Lower lobe of right lung (tissue), 2 donors: Measurements from ENCODE around the gene CORO2B. TPM values are rescaled to one million over a fixed set of nuclear protein-coding genes. Genes with fewer than 3 reads are reported as not detected.

Experiments used
- ATAC-seq, 2 donors: fragments of 200-7000 bp; cut with Tn5 transposase; one replicate each; pipeline ENCODE4 v1.9.1; 2020 to 2022; ENCODE audit warnings: mild to moderate bottlenecking in 2 of 2, moderate library complexity in 2 of 2
- DNase-seq: peaks from one replicate; pipeline ENCODE4 v3.0.0-alpha.2; 2020
- H3K27ac ChIP-seq: fragments of 200-600 bp; one replicate; pipeline ENCODE4 v1.8.0; 2022
- H3K27me3 ChIP-seq: fragments of 200-600 bp; one replicate; pipeline ENCODE4 v1.8.0; 2022; ENCODE audit warnings: low read depth
- H3K36me3 ChIP-seq: fragments of 200-600 bp; one replicate; pipeline ENCODE4 v1.8.0; 2022; ENCODE audit warnings: mild to moderate bottlenecking
- H3K4me1 ChIP-seq: fragments of 200-600 bp; one replicate; pipeline ENCODE4 v1.8.0; 2022
- H3K4me3 ChIP-seq: fragments of 200-600 bp; one replicate; pipeline ENCODE4 v1.8.0; 2022; ENCODE audit warnings: mild to moderate bottlenecking
- H3K9me3 ChIP-seq: fragments of 200-600 bp; one replicate; pipeline ENCODE4 v1.8.0; 2022
- intact Hi-C: fragments of 100-400 bp; cut with DNase I; formaldehyde crosslinking; loops from one replicate; pipeline ENCODE4 v1.11.0; 2022
- total RNA-seq: library from RNA; stranded (reverse); fragmentation: NEBNext Ultra II Directional; extraction: Animal tissue kit (Norgen Biotek cat#: 25700); gene quantifications from one replicate; pipeline ENCODE4 v1.2.1, GENCODE V29; 2021
- TF ChIP-seq, protein P1 (sequence below): fragments of 200-600 bp; IDR thresholded peaks from one replicate; pipeline ENCODE4 v1.8.0; 2022; ENCODE audit warnings: antibody characterized with exemption, mild to moderate bottlenecking
- donor health status: DM: no; HTN: yes; CAD: no; lungs with severe emphysema.

The CORO2B gene
- total RNA-seq, 1 donor from 2014 or later: 6.8 TPM

- Histone ChIP-seq H3K9me3 (no peaks in the 10 kb centered on the region), H3K27me3 (no peaks in the 10 kb centered on the region), H3K4me3 (no peak overlapping the region), H3K27ac (no peak overlapping the region), H3K36me3 (no peaks in the 10 kb centered on the region), H3K4me1 (peaks cover 30% of the 10 kb centered on the region)
- TF ChIP-seq, protein P1, sequence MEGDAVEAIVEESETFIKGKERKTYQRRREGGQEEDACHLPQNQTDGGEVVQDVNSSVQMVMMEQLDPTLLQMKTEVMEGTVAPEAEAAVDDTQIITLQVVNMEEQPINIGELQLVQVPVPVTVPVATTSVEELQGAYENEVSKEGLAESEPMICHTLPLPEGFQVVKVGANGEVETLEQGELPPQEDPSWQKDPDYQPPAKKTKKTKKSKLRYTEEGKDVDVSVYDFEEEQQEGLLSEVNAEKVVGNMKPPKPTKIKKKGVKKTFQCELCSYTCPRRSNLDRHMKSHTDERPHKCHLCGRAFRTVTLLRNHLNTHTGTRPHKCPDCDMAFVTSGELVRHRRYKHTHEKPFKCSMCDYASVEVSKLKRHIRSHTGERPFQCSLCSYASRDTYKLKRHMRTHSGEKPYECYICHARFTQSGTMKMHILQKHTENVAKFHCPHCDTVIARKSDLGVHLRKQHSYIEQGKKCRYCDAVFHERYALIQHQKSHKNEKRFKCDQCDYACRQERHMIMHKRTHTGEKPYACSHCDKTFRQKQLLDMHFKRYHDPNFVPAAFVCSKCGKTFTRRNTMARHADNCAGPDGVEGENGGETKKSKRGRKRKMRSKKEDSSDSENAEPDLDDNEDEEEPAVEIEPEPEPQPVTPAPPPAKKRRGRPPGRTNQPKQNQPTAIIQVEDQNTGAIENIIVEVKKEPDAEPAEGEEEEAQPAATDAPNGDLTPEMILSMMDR: no peak
- ATAC-seq (no peak), DNase-seq (no peak)
- intact Hi-C loops: no loop called here
Observed at GRCh38 chr15:68632101-68632500, 53.3 kb downstream of the CORO2B start.

- TF ChIP-seq, protein P1: no peak
- H3K27ac ChIP-seq: no peak overlapping the region
- DNase-seq: no peak
- no peaks in the 10 kb centered on the region for H3K36me3 ChIP-seq
- intact Hi-C loops: no loop called here
- no peak overlapping the region for H3K4me3 ChIP-seq
- H3K27me3 ChIP-seq: no peaks in the 10 kb centered on the region
- no peak for ATAC-seq
- no peaks in the 10 kb centered on the region for H3K9me3 ChIP-seq
- H3K4me1 ChIP-seq: peaks cover 43% of the 10 kb centered on the region
Observed at GRCh38 chr15:68633231-68634121, 54.7 kb downstream of the CORO2B start.

GRCh38 chr15:68634122-68634482, 55.3 kb downstream of the CORO2B start:
- ATAC-seq: no peak
- Histone ChIP-seq H3K4me1 (peaks cover 48% of the 10 kb centered on the region), H3K9me3 (no peaks in the 10 kb centered on the region), H3K27me3 (no peaks in the 10 kb centered on the region), H3K36me3 (no peaks in the 10 kb centered on the region), H3K4me3 (no peak overlapping the region), H3K27ac (no peak overlapping the region)
- TF ChIP-seq, protein P1: no peak
- intact Hi-C loops: no loop called here
- DNase-seq: no peak

DNA sequence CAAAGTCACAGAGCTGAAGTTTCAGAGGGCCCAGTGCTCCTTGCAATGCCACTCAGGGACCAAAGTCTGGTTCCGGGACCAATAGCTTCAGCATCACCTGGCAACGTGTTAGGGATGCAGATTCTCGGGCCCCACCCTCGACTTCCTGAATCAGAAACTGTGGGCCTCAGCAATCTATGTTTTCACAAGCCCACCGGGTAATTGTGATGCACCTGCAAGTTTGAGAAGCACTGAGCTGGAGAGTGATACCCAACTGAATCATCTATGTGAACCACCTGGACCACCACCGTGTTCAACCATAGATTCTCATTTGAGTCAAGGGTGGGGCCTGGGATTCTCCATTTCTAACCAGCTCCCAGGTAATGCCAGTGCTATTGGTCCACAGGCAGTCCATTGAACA, 55.7 kb downstream of the CORO2B start:
- Histone ChIP-seq H3K4me1 (peaks cover 48% of the 10 kb centered on the region), H3K4me3 (no peak overlapping the region), H3K27me3 (no peaks in the 10 kb centered on the region), H3K27ac (no peak overlapping the region), H3K9me3 (no peaks in the 10 kb centered on the region), H3K36me3 (no peaks in the 10 kb centered on the region)
- no peak for DNase-seq
- TF ChIP-seq, protein P1: no peak
- ATAC-seq: no peak
- intact Hi-C loops: no loop called here

DNA sequence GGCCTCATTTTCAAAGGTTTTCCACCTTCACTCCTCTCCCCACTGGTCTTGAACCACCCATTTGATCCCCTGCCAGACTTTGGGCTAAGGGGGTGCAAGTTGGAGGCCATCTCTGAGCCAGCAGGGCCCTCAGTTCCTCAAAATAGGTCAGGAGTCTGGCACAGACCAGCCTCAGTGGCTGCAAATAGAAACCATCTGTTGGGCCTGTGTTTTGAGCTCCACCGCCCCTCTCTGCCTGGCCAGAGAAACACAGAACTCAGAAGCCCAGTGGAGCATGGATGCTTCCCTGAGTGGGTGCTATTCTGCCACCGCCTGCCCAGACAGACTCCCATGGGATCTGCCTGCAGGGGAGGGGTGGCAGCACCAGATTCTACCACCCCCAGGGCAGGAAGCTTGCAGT, 56.3 kb downstream of the CORO2B start:
- Histone ChIP-seq H3K4me1 (peaks cover 48% of the 10 kb centered on the region), H3K9me3 (no peaks in the 10 kb centered on the region), H3K36me3 (no peaks in the 10 kb centered on the region), H3K4me3 (no peak overlapping the region), H3K27me3 (no peaks in the 10 kb centered on the region), H3K27ac (no peak overlapping the region)
- DNase-seq (no peak), ATAC-seq (no peak)
- TF ChIP-seq, protein P1: no peak
- intact Hi-C loops: no loop called here
